GM12874 (cell line): ENCODE results near the gene CEBPB.
A peak's percentile ranks its signal among the peaks of the same experiment; 100 is the strongest.

Experiments
- CTCF ChIP-seq: IDR thresholded peaks from 2 replicates; pipeline ENCODE4 v1.5.1; 2011; ENCODE audit warnings: low read depth, mild to moderate bottlenecking, control low read depth, low read length, moderate library complexity; ENCODE audit not compliant: insufficient read depth

CEBPB gene

GRCh38 chr20:50221501-50222308, 31.1 kb downstream of the CEBPB start:
- TF ChIP-seq CTCF, result no peak

- TF ChIP-seq CTCF, result no peak
Observed at GRCh38 chr20:50222309-50223038, 31.8 kb downstream of the CEBPB start.

GRCh38 chr20:50223039-50224005, 32.7 kb downstream of the CEBPB start:
- no peak for TF ChIP-seq CTCF

GRCh38 chr20:50224052-50224451, 33.4 kb downstream of the CEBPB start:
- TF ChIP-seq CTCF, result no peak

- 0 out of 2 replicates have a peak, but pooled peaks have one; percentile 12 for TF ChIP-seq CTCF
Observed at GRCh38 chr20:50224531-50225255, 34.1 kb downstream of the CEBPB start.

- no peak for TF ChIP-seq CTCF
Observed at GRCh38 chr20:50226093-50226974, 35.7 kb downstream of the CEBPB start.
